NCI-H146 treated with DMSO at 0.1 percent for 48 hours (cell line): Measurements from ENCODE around the gene SUGP1.
"Not testable (repeated sequence)": the region's sequence is repeated elsewhere in the genome, so short reads cannot be mapped to it uniquely, and the experiment has no call there.

ENCODE experiments used
- DNase-seq: peaks from one replicate; lab custom pipeline; 2025; ENCODE audit not compliant: unreplicated experiment; lab: John Stamatoyannopoulos, UW

The SUGP1 gene

DNA sequence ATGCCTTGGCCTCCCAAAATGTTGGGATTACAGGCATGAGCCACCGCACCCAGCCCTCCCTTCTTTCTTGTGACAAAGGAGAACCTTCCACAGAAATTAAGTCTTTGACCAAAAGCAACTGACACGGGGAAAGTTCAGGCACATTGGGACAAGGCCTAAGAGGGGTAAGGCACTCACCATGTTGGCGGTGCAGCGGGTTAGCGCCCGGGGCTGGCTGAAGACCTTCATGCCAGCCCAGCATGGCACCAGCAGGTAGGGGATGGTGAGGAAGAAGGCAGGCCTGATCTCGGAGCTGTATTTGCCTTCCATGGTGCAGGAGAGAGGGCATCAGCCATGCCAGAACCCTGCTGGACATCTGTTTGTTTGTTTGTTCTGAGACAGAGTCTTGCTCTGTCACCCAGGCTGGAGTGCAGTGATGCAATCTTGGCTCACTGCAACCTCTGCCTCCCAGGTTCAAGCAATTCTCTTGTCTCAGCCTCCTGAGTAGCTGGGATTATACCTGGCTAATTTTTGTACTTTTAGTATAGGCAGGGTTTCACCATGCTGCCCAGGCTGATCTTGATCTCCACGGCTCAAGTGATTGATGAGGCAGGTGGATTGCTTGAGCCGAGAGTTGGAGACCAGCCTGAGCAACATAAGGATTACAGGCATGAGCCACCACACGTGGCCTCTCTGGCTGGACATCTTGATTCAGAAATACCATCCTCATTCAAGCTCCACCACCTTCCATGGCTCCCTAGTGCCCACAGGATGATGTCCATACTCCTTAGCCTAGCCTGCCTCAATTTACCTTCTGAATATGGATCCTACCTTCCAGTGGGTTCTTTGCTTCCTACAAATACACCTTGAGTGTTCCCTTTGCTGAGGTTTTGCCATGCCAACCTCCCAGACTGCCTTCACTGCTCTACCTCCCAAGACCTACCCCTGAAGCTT is 51.6 kb downstream of the SUGP1 start:
- DNase-seq = no peak

DNA sequence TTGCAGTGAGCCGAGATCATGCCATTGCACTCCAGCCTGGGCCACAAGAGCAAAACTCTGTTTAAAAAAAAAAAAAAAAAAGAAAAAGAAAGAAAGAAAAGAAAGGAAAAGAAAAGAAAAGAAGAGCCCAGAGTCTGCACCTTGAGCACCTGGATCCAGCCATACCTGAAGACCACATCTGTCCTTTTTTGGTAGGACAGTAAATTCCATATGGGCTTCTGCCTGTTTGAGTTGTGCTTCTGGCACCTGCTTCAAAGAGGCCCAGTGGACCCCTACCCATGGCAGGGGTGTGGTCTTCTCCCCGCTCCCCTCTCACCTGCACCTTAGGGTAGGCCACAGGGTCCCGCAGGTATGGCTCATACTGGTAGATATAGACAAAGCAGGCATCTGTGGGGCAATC is 53.0 kb downstream of the SUGP1 start:
- DNase-seq = no peak

DNA sequence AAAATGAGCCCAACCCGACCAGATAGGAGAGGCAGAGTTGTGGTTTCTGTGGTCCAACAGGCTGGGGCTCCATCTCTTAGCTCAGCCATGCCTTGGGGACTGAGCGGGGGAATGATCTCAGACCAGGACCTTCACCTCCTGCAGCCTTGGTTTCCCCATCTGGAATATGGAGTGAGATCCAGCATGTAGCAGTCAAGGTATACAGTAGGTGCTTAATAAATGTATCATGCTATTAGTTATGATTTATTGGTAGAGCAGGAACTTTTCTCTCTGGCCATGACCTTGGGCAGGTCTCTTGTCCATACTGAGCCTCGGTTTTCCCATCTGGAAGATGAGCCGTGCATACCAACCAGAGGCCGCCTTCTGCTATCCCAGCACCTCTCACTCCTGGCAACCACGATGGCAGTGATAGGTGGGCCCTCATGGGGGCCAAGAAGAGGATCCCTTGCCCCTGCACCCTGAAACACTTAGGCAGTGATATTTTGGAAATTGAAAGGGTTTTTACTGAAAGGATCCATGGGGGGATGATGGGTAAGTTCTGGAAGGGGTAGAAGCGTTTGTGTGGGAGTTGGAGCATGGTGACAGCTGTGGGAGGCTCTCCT is 56.3 kb downstream of the SUGP1 start:
- no peak for DNase-seq

DNA sequence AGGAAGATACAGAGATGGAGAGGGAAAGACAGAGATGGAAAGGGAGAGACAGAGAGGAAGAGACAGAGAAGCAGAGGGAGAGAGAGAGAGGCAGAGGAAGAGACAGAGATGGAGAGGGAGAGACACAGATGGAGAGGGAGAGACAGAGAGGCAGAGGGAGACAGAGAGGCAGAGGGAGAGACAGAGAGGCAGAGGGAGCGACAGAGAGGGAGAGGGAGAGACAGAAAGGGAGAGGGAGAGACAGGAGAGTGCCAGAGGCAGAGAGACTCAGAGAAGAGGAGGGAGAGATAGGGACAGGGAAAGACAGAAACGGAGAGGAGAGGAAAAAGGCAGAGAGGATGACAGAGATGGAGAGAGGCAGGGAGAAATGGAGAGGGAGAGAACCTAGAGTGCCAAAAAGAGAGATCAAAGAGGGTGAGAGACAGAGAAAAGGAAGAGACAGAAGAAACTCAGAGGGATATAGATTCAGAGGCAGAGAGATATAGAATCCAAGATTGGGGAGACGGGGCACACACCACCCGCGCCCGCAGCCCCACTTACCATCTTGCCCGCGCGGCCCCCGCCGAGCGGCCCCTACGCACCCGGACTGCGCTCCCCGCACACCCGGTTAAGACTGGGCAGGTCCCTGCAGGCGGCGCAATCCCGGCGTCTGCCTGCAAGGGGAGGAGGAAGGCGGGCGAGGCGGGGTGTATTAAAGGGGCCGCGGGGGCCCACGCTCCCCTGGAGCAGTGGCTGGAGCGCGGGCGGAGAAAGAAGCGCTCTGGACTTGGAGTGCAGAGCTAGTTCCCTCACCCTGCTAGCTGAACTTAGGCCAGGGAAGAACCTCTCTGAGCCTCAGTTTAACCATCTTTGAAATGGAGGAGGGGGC is 57.9 kb downstream of the SUGP1 start:
- DNase-seq = no peak

DNA sequence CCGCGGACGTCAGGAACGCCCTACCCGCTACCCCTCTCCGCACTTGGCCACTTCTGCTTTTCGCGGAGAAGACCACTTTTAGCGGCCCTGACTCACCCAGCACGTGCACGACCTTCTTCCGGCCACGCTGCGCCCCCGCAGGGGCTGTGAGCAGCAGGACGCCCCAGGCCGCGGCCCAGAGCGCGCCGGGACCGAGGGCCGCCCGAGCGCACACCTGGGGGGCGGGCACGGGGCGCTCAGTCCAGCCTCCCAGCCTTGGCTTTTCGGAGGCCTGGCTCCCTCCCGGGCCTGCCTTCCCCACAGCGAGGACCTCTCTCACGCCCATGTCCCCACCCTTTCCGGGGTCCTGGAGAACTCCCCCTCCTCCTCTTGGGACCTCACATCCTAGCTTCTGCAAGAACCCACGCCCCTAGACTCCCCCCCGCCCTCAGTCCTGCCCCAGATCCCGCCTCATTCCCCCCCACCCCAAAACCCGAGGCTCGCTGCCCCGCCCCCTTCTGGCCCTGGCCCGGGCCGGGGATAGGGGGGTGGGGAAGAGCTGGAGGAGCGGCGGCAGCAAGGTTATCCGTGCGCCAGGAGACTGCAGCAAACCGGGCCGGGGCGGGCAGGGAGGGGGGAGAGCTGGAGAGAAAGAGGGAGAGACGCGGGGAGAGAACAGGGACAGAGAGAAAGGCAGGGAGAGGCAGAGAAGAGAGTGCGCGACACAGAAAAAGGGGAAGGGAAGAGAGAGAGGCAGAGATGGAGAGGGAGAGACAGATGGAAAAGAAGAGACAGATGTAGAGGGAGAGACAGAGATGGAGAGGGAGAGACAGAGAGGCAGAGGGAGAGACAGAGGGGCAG is 58.7 kb downstream of the SUGP1 start:
- peak; percentile 18 for DNase-seq

DNA sequence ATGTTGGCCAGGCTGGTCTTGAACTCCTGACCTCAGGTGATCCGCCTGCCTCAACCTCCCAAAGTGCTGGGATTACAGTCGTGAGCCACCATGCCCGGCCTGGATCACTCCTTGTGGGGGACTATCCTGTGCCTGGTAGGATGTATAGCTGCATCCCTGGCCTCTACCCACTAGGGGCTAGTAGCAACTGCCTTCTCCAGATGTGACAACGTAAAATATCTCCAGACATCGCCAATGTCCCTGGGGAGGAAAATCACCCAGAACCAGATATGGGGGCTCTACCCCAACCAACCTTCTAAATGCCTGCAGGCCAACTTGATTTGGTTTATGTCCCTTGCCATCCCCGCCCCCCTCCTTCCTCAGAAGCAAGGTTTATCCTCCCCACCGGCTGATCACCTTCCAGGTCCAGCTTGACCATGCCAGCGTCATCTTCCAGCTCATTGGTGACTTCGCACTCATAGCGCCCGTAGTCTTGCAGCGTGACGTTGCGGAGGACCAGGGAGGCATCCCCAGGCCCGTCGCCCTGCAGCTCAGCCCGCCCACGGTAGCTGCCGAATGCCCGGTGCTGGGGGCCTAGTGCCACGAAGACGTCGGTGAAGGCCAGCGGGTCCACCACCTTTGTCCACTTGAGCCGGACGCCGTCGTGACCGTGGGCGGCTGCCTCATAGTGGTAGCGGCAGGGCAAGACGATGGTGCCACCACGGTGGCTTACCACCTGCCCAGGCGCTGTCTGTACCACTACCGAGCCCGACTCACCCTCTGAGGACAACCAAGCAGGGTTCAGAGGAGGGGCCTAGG is 59.7 kb downstream of the SUGP1 start:
- no peak for DNase-seq

DNA sequence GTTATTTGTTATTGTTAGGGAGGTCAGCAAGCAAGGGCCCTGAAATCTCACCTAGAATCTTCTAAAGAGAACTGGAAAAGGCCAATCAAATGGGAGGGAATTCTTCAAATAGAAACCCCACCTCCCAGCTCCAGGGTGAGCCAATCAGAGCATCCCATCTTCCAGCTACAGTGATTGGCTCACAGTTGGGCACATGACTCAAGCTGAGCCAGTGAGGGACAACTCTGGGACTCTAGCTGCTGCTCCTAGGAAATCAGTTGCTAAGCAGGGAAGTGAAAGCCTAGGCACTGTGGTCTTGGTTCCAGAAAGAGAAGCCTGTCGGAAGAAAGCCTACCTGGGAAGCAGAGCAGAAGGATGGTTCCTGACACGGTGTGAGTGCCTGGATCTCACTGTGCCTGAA is 60.6 kb downstream of the SUGP1 start:
- DNase-seq = peak; percentile 16

DNA sequence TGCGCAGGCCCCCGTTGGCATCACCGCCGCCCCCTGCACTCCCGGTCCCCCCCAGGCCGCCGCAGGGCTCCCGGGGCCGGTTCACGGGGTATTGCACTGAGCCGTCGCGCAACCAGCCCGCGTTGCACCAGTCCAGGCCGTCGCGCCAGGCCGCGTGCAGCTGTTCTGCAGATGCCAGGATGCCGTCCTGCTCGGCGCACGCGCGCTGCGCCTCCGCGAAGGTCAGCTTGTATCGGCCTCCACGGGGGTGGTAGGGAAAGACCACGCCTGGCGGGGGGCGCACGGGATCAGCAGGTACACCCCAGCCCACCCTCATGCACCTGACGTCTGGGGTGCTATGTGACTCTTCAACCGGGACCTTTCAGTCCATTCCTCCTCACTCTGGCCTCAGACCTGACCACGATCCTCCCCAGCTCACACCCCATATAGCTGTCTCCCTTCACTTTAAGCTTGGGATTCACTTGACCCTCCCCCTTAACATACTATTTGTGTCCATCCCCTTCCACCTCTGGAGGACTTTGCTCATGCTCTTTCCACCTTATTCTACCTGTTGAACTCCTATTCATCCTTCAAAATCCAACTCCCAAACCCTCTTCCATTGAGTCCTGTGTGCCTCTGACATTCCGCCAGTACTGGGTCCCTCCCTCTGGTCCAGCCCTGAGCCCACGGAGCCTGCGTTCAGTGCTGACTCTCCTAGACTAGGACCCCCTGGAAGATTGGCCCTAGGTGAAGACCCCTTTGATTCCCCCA is 61.5 kb downstream of the SUGP1 start:
- no peak for DNase-seq

DNA sequence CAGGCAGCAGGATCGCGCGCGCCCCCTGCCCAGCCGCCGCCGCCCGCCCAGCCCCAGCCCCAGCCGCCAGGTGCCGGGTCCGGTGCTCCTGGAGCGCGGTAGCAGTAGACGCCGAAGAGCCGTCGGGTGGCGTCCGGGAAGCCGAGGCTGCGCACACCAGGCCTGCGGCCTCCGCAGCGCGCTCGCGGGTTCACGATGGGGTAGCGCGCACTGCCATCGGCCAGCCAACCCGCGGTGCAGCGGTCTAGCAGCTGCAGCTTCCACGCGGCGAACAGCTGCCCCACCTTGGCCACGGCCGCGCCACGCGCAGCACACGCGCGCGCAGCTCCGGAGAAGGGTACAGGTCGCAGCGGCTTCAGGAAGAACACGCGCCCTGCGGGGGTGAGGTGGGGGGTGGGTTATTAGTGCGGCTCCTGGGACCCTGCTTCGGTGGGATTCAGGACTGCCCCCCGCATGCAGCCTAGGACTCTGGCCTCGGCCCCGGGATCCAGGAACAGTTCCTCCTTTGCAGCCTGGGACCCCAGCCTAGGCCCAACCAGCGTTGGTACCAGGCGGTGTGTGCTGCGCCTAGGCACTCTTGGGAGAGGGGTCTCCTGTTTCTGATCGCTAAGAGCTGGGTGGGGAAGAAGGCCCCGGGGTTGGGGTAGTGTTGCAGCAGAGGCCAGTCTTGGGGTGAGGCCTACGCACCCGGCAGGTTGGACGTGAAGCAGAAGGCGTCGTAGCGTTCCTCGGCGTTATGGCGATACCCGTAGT is 62.3 kb downstream of the SUGP1 start:
- DNase-seq = no peak

DNA sequence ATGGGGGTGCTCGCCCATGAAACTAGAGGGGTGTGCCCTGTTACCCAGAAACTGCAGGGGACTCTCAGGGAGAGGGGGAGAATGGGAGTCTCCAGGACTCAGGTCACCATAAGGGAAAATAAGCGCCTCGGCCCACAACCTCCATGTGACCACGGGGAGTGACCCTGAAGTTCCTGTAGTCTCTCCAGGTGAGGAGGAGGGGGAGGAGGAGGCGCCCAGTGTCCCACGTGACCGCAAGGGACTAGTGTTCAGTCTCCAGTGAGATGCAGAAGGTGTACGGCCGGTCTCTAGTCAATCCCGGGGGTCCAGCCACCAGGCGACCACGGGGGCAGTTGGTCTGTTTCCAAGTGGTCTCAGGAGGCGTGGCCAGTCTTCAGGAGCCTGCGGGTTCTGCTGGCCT is 63.2 kb downstream of the SUGP1 start:
- DNase-seq = no peak

DNA sequence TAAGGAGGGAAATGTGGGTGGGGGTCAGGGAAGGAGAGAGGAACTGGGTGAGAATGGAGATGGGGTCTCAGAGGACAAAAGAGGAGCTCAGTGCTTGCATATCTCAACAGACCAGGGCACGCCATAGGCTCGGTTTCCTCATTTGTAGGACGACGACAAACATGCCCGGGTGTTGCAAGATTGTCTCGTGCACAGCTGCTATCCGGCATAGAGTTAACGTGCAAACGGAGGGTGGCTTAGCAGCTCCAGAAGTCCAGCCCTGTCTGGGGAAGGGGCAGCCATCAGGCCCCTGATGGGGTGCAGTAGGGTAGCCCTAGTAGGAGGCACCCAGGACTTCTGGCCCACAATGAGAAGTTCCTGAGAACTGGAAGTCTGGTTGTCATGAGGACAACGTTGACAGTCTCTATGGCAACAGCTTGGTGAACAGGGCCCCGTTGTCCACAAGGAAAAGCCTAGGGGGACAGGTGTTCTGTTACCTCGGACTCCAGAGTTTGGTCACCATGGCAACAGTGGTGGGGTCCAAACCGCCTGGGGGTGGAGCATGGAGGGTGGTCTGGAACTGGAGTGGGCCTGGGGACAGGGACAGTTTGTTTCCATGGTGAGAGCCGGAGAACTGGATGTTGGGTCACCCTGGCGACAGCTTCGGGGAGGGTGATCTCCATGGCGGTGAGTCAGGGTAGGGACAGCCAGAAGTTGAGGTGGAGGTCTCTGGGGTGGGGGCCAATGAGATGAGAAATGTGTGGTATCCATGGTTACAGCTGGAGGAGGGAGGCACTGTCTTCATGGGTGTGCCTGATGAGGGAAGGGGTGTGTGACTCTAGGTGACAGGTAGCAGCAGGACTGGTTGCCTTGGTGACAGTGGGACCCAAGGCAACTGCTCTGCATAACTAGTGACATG is 64.0 kb downstream of the SUGP1 start:
- peak; percentile 15 for DNase-seq

DNA sequence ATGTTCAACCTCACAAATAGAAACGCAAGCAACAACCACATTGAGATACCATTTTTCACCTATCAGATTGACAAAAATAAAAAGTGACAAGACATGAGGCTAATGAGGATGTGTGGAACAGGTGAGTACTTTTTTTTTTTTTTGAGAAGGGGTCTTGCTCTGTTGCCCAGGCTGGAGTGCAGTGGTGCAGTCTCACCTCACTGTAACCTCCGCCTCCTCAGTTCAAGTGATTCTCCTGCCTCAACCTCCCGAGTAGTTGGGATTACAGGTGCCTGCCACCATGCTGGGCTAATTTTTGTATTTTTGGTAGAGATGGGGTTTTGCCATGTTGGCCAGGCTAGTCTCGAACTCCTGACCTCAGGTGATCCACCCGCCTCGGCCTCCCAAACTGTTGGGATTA is 66.9 kb downstream of the SUGP1 start:
- not testable (repeated sequence) for DNase-seq

DNA sequence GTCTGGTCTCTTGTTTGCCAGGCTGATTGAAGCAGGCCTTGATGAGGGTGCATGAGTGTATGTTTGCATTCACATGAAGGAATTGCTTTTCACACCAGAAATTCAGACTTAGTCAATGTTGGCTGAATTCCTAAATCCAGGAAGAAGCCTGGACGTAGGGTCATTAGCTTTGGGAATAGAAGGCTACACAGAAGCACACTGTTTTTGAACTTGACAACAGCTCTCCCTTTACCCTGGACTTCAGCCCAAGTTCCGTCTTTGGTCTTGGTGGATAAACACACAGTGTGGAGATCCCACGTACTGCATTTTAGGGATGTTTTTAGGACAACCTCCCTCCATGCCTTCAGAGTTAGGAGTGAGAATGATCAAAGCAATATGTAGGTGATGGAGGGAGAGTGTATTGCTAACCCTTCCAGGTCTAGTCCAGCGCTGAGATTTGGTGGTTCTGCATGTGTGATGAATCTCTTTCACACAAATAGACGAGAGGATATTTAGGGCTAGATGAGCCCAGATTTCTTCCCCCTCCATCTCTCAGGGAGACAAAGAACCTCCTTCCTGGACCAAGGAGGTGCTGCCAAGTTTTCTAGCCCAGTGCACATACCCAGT is 70.0 kb downstream of the SUGP1 start:
- DNase-seq = no peak

DNA sequence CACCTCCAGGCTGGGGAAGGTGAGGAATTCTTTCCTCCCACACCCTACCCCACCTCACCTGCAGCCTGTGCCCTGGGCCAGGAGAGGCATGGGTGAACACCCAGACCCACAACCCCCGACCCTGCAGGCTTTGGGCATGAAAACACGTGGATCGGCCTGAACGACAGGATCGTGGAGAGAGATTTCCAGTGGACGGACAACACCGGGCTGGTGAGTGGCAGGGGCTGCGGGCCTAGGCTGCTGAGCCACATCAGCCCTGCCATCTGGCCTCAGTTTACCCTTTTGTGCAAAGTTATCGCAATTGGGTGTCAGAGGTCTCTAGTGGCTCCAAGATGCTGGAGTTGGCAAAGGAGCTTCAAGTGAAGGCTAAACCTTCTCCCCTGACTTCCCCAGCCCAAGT is 79.8 kb downstream of the SUGP1 start:
- no peak for DNase-seq

DNA sequence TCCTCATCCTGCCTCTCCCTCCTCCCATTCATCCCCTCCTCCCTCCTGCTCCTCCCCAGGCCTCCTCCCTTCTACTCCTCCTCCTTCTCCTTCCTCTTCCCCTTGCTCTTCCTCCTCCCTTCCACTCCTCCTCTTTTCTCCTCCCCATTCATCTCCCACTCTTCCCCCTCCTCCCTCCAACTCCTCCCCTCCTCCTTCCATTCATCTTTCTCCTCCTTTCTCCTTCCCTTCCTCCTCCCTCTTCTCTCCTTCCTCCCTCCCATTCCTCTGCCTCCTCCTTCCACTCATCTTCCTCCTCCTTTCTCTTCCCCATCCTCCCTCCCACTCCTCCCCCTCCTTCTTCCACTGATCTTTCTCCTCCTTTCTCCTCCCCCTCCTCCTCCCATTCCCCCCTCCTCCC is 80.6 kb downstream of the SUGP1 start:
- DNase-seq = no peak

DNA sequence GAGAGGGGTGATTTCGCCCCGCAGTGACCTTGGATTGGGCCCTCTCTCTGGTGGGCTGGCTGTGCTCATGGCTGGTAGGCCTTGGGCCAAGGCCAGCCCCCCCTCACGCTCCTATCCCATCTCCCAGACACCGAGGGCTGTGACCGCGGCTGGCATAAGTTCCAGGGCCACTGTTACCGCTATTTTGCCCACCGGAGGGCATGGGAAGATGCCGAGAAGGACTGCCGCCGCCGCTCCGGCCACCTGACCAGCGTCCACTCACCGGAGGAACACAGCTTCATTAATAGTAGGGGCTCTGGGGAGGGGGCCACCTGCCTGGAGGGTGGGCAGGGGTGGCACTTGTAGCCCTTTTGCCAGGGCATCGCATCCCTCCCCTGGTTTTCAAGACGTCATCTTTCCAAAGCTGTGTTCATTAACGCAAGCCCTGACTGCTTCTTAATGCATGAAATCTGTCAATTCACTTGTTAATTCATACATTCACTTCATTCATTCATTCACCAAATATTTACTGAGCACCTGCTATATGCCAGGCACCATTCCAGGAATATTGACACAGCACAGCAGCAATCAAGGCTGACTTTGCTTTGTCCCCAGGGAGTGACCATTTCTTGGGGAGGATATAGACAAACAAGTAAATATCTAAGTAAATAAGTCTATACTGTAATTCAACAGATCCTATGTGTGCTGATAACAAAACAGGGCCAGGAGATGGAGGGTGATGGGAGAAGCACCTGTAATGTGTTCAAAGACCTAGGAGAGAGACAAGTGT is 82.0 kb downstream of the SUGP1 start:
- DNase-seq = no peak
